Stimulated activated naive CD8-positive, alpha-beta T cell treated with anti-CD3 and anti-CD28 coated beads, Interleukin-15, Interleukin-2, amounts not matched to agents 100 ng/mL and 50 ng/mL, for 24 hours (primary cell): Measurements from ENCODE around the gene TSPO2.
"Not testable (repeated sequence)": the region's sequence is repeated elsewhere in the genome, so short reads cannot be mapped to it uniquely, and the experiment has no call there.

Experiments
- H3K27ac Mint-ChIP-seq: one replicate; pipeline ENCODE4 v1.8.0; 2021; ENCODE audit warnings: mild to moderate bottlenecking, mixed read lengths
- H3K27me3 Mint-ChIP-seq: one replicate; pipeline ENCODE4 v1.8.0; 2021; ENCODE audit warnings: mixed read lengths
- H3K36me3 Mint-ChIP-seq: one replicate; pipeline ENCODE4 v1.8.0; 2021; ENCODE audit warnings: low read depth, mixed read lengths
- H3K4me1 Mint-ChIP-seq: one replicate; pipeline ENCODE4 v1.8.0; 2021; ENCODE audit warnings: low read depth, mixed read lengths
- H3K4me3 Mint-ChIP-seq: one replicate; pipeline ENCODE4 v1.8.0; 2021; ENCODE audit warnings: mild to moderate bottlenecking, mixed read lengths
- H3K9me3 Mint-ChIP-seq: one replicate; pipeline ENCODE4 v1.8.0; 2021; ENCODE audit warnings: mixed read lengths

Gene TSPO2

GRCh38 chr6:41014780-41015179, 27.5 kb upstream of the TSPO2 start:
- no peaks in the 10 kb centered on the region for H3K36me3 Mint-ChIP-seq
- H3K27ac Mint-ChIP-seq = no peak overlapping the region
- no peaks in the 10 kb centered on the region for H3K9me3 Mint-ChIP-seq
- no peaks in the 10 kb centered on the region for H3K4me1 Mint-ChIP-seq
- H3K4me3 Mint-ChIP-seq = no peak overlapping the region
- no peaks in the 10 kb centered on the region for H3K27me3 Mint-ChIP-seq

GRCh38 chr6:41015860-41016259, 26.4 kb upstream of the TSPO2 start:
- not testable (repeated sequence) for H3K9me3 Mint-ChIP-seq, H3K4me1 Mint-ChIP-seq, H3K27me3 Mint-ChIP-seq, H3K27ac Mint-ChIP-seq, H3K36me3 Mint-ChIP-seq, H3K4me3 Mint-ChIP-seq

- Mint-ChIP-seq H3K4me1 (no peaks in the 10 kb centered on the region), H3K4me3 (no peak overlapping the region), H3K9me3 (no peaks in the 10 kb centered on the region), H3K27ac (no peak overlapping the region), H3K36me3 (no peaks in the 10 kb centered on the region), H3K27me3 (no peaks in the 10 kb centered on the region)
Observed at GRCh38 chr6:41017663-41018062, 24.6 kb upstream of the TSPO2 start.

GRCh38 chr6:41021832-41022231, 20.4 kb upstream of the TSPO2 start:
- H3K9me3 Mint-ChIP-seq = no peaks in the 10 kb centered on the region
- H3K4me3 Mint-ChIP-seq = no peak overlapping the region
- H3K27me3 Mint-ChIP-seq = no peaks in the 10 kb centered on the region
- no peaks in the 10 kb centered on the region for H3K4me1 Mint-ChIP-seq
- no peak overlapping the region for H3K27ac Mint-ChIP-seq
- H3K36me3 Mint-ChIP-seq = no peaks in the 10 kb centered on the region

GRCh38 chr6:41022294-41022693, 20.0 kb upstream of the TSPO2 start:
- no peaks in the 10 kb centered on the region for H3K36me3 Mint-ChIP-seq
- no peak overlapping the region for H3K4me3 Mint-ChIP-seq
- H3K27ac Mint-ChIP-seq = no peak overlapping the region
- peaks cover 4% of the 10 kb centered on the region for H3K4me1 Mint-ChIP-seq
- H3K9me3 Mint-ChIP-seq = no peaks in the 10 kb centered on the region
- no peaks in the 10 kb centered on the region for H3K27me3 Mint-ChIP-seq

- no peak overlapping the region for H3K4me3 Mint-ChIP-seq
- H3K27me3 Mint-ChIP-seq = no peaks in the 10 kb centered on the region
- no peaks in the 10 kb centered on the region for H3K9me3 Mint-ChIP-seq
- H3K27ac Mint-ChIP-seq = no peak overlapping the region
- H3K4me1 Mint-ChIP-seq = peaks cover 11% of the 10 kb centered on the region
- no peaks in the 10 kb centered on the region for H3K36me3 Mint-ChIP-seq
Observed at GRCh38 chr6:41023114-41023513, 19.2 kb upstream of the TSPO2 start.

GRCh38 chr6:41025966-41026530, 16.2 kb upstream of the TSPO2 start:
- no peaks in the 10 kb centered on the region for H3K9me3 Mint-ChIP-seq
- H3K4me1 Mint-ChIP-seq = peaks cover 20% of the 10 kb centered on the region
- H3K27ac Mint-ChIP-seq = no peak overlapping the region
- no peaks in the 10 kb centered on the region for H3K27me3 Mint-ChIP-seq
- no peak overlapping the region for H3K4me3 Mint-ChIP-seq
- no peaks in the 10 kb centered on the region for H3K36me3 Mint-ChIP-seq

GRCh38 chr6:41027241-41027640, 15.0 kb upstream of the TSPO2 start:
- Mint-ChIP-seq H3K27ac (peak overlapping the region; percentile 86), H3K9me3 (no peaks in the 10 kb centered on the region), H3K4me3 (peak overlapping the region; percentile 85), H3K27me3 (no peaks in the 10 kb centered on the region), H3K36me3 (no peaks in the 10 kb centered on the region), H3K4me1 (peaks cover 20% of the 10 kb centered on the region)

- no peaks in the 10 kb centered on the region for H3K9me3 Mint-ChIP-seq
- H3K36me3 Mint-ChIP-seq = no peaks in the 10 kb centered on the region
- peak overlapping the region; percentile 85 for H3K4me3 Mint-ChIP-seq
- H3K27me3 Mint-ChIP-seq = no peaks in the 10 kb centered on the region
- peaks cover 20% of the 10 kb centered on the region for H3K4me1 Mint-ChIP-seq
- peak overlapping the region; percentile 86 for H3K27ac Mint-ChIP-seq
Observed at GRCh38 chr6:41027799-41028560, 14.3 kb upstream of the TSPO2 start.

- Mint-ChIP-seq H3K9me3 (no peaks in the 10 kb centered on the region), H3K36me3 (no peaks in the 10 kb centered on the region), H3K4me1 (peaks cover 20% of the 10 kb centered on the region), H3K4me3 (peak overlapping the region; percentile 85), H3K27ac (peak overlapping the region; percentile 86), H3K27me3 (no peaks in the 10 kb centered on the region)
Observed at GRCh38 chr6:41028561-41029412, 13.5 kb upstream of the TSPO2 start.

GRCh38 chr6:41032830-41033229, 9.4 kb upstream of the TSPO2 start:
- H3K9me3 Mint-ChIP-seq = no peaks in the 10 kb centered on the region
- peaks cover 11% of the 10 kb centered on the region for H3K4me1 Mint-ChIP-seq
- H3K27me3 Mint-ChIP-seq = no peaks in the 10 kb centered on the region
- H3K36me3 Mint-ChIP-seq = no peaks in the 10 kb centered on the region
- H3K27ac Mint-ChIP-seq = no peak overlapping the region
- H3K4me3 Mint-ChIP-seq = no peak overlapping the region

GRCh38 chr6:41033776-41034175, 8.5 kb upstream of the TSPO2 start:
- H3K9me3 Mint-ChIP-seq = no peaks in the 10 kb centered on the region
- H3K4me3 Mint-ChIP-seq = no peak overlapping the region
- H3K27me3 Mint-ChIP-seq = no peaks in the 10 kb centered on the region
- H3K4me1 Mint-ChIP-seq = peaks cover 6% of the 10 kb centered on the region
- H3K36me3 Mint-ChIP-seq = no peaks in the 10 kb centered on the region
- H3K27ac Mint-ChIP-seq = no peak overlapping the region

GRCh38 chr6:41036186-41036585, 6.1 kb upstream of the TSPO2 start:
- no peaks in the 10 kb centered on the region for H3K9me3 Mint-ChIP-seq
- peaks cover 3% of the 10 kb centered on the region for H3K4me1 Mint-ChIP-seq
- no peak overlapping the region for H3K4me3 Mint-ChIP-seq
- H3K36me3 Mint-ChIP-seq = no peaks in the 10 kb centered on the region
- no peaks in the 10 kb centered on the region for H3K27me3 Mint-ChIP-seq
- H3K27ac Mint-ChIP-seq = no peak overlapping the region

GRCh38 chr6:41036601-41037000, 5.7 kb upstream of the TSPO2 start:
- no peak overlapping the region for H3K4me3 Mint-ChIP-seq
- no peak overlapping the region for H3K27ac Mint-ChIP-seq
- H3K9me3 Mint-ChIP-seq = no peaks in the 10 kb centered on the region
- no peaks in the 10 kb centered on the region for H3K36me3 Mint-ChIP-seq
- H3K27me3 Mint-ChIP-seq = no peaks in the 10 kb centered on the region
- peaks cover 3% of the 10 kb centered on the region for H3K4me1 Mint-ChIP-seq
